ENCODE data around the gene B3GALNT2.

DNA sequence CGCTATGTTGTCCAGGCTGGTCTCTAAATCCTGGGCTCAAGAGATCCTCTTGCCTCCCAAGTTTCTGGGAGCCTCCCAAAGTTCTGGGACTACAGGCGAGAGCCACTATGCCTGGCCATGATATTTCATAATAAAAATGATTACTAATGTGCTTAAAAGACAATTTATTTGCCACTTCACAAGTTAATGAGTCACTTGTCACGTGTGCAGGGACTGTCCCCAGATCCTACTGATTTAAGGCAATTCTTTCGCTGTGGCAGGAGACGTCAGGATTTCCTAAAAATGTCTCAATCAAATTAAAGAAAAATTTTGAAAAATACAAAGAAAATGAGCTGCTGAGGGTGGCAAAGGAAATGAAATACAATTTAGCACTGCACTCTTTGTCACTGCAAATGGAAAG is 43.5 kb downstream of the B3GALNT2 start:
- TF ChIP-seq, protein P1, sequence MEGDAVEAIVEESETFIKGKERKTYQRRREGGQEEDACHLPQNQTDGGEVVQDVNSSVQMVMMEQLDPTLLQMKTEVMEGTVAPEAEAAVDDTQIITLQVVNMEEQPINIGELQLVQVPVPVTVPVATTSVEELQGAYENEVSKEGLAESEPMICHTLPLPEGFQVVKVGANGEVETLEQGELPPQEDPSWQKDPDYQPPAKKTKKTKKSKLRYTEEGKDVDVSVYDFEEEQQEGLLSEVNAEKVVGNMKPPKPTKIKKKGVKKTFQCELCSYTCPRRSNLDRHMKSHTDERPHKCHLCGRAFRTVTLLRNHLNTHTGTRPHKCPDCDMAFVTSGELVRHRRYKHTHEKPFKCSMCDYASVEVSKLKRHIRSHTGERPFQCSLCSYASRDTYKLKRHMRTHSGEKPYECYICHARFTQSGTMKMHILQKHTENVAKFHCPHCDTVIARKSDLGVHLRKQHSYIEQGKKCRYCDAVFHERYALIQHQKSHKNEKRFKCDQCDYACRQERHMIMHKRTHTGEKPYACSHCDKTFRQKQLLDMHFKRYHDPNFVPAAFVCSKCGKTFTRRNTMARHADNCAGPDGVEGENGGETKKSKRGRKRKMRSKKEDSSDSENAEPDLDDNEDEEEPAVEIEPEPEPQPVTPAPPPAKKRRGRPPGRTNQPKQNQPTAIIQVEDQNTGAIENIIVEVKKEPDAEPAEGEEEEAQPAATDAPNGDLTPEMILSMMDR (conservative IDR thresholded peaks at IDR 0.05; ENCODE audit: low read depth, low read length), result no peak
- TF ChIP-seq EZH2 (IDR thresholded peaks at IDR 0.05; ENCODE audit: low read length, unreplicated experiment) (no peak), EZH2phosphoT487 (IDR thresholded peaks at IDR 0.05; ENCODE audit: borderline replicate concordance, low read length) (no peak)

Data from PC-3 (cell line).